Midbrain (tissue), 1 donor: ENCODE data around the gene CLDN3.

Experiments
- DNase-seq: peaks from one replicate; lab custom pipeline; 2025; lab: John Stamatoyannopoulos, UW

Gene CLDN3

DNA sequence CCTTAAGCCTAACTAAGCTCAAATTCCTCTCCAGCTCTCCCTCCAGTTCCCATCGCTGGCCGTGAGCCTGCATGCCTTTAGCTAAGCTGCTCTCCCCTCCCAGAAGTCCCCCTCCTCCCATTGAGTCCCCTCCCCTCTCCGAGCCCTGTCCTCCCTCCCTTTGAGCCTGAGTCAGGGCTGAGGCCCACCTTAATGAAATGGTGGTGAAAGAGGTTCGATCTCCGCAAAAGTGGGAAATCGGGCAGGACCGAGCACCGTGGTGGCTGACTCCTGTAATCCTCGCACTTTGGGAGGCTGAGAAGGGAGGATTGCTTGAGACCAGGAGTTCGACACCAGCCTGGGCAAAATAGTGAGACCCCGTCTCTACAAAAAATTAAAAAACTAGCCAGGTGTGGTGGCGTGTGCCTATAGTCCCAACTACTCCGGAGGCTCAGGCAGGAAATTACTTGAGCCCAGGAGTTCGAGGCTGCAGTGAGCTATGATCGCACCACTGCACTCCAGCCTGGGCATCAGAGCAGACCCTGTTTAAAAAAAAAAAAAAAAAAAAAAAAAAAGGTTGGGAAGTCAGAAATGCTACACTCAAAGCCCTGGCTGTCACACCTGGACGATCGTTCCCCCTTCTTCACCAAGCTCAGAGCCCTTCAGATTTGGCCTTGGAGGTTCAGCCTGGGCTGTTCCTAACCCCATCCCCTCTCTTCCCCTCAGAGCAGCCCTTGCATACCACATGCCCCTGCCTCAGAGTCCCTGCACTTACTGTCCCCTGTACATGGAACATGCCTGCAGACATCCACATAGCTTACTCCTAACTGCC lies 995 bp upstream of the CLDN3 start:
- no peak for DNase-seq

DNA sequence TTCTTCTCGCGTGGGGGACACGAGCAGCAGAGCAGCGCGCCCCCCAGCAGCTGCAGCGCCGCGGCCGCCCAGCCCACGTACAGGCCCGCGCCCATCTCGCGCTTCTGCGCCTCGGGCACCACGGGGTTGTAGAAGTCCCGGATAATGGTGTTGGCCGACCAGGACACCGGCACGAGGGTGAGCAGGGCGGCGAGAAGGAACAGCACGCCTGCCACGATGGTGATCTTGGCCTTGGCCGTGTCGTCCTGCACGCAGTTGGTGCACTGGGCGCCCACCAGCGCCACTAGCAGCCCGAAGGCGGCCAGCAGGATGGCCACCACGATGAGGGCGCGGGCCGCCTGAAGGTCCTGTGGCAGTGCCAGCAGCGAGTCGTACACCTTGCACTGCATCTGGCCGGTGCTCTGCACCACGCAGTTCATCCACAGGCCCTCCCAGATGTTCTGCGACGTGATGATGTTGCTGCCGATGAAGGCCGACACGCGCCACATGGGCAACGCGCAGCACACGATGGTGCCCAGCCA lies 529 bp downstream of the CLDN3 start:
- DNase-seq: no peak

DNA sequence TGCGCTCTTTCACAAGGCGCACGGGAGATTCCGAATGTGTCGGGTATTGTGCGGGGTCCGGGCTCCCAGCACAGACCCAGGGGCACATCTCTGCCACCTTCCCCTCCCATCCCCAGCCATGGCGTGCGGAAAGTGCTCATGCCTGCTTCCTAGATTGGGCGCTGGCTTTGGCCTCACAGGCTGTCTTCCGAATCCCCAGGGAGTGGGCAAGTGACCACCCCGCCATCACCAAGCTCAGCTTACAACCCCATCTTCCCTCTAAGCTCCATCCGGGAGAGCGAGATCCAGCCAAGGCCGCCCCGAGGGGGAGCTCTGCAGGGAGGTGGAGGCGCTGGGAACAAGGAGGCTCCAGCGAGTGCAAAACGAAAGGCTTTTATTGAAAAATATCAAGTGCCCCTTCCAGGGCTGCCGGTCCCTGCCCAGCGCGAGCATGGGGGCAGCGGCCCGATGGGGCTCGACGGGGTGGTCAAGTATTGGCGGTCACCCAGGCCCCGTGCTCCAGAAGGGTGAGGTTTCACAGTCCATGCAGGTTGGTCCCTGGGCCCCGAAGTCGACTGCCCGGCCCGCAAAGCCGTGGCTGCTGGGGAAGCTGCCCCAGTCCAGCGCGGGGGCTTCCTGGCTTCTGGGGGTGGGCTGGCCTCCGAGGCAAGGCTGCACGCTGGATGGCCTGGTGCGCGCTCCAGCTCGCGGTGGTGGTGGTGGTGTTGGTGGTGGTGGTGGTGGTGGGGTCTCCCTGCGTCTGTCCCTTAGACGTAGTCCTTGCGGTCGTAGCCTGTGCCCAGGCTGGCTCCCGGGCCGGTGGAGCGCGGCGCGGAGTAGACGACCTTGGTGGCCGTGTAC lies 1.2 kb downstream of the CLDN3 start:
- DNase-seq: no peak

DNA sequence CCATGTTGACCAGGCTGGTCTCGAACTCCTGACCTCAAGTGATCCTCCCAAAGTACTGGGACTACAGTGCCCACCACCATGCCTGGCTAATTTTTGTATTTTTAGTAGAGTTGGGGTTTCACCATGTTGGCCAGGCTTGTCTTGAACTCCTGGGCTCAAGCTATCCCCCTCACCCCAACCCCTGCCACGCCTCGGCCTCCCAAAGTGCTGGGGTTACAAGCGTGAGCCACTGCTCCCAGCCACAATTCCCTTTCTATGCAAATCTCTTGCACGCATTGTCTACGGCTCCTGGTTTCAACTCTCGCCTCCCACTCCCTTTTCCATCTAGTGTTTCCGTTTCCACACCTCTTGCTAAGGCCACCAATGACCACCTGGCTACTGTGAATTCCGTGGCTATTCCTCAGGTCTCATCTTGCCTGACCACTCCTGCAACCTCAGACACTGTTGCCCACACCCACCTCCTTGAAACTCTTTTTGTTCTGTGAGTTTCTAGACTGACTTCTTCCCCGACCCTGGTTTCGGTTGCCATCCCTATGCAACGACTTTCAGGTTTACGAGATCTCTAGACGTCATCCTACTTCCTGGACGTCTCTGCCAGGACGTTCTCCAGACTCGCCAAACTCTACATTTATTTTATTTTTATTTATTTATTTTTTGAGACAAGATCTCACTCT lies 3.4 kb downstream of the CLDN3 start:
- no peak for DNase-seq

DNA sequence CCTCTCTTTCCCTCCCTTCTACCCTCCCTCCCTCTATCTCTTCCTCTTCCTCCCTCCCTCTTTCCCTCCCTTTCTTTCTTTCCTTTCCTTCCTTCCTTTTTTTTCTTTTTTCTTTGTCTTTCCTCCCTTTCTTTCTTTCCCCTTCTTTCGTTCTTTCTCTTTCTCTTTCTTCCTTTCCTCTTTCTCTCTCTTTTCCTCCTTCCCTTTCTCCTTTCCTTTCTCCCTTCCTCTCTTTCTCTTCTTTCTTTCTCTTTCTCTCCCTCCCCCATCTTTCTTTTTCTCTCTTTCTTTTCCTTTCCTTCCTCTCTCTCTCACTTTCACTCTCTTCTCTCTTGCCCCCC lies 7.4 kb downstream of the CLDN3 start:
- DNase-seq: no peak

DNA sequence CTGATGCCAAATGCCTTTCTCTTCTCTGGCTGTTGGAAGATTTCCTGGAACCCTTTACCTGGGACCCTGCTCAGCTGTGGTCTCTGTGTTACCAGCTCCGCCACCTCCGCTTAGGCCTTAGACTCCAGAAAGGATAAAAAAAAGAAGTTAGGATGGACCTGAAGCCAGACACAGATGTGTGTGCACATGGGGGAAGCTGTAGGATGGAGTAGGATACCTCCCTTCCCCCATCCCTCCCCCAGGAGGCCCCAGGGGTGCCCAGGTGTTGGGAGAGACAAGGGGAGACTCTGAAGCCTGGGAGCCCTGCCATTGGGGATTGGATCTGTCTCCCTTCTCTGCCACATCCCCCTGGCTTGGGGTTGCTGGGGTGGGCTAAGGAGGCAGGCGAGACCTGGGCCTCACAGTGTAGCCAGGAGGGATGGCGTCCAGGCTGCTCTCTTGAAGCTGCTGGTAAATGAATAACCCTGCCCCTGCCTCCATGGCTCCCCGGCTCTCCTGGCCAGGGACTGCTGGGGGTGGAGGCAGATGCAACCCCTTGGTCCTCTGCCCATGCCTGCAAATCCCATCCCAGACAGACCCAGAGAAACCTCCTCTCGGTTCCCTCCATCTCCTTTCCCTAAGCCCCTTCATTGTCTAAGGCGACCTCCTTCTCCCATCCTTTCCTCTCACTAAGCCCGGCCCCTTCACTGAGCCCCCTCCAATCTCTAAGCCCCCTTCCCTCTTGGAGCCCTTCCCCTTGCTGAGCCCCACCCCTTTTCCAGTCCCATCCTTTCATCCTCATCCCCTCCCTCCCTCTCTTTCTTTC lies 8.0 kb downstream of the CLDN3 start:
- no peak for DNase-seq

DNA sequence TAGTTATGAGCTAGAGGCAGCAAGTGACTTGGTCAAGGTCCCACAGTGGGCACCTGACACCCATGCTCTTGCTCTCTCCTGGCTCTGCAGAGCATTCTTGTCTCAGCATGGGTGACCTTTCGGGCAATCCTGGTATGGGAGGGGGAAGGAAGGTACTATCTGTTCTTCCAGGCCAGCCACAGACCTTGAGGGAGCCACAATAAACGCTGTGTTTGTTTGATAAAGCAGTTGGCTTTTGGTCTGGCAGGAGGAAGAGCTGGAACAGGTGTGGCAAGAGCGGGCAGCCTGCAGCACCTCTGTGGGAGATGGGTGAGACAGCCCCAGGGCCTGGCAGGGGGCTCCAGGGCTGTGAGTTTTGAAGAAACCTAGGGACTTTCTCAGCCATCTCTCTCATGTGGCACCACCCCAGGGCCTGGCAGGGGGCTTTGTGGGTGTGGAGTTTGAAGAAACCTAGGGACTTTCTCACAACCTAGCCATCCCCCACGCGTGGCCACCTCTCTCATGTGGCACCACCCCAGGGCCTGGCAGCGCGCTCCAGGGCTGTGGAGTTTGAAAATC lies 11.4 kb downstream of the CLDN3 start:
- DNase-seq: no peak

DNA sequence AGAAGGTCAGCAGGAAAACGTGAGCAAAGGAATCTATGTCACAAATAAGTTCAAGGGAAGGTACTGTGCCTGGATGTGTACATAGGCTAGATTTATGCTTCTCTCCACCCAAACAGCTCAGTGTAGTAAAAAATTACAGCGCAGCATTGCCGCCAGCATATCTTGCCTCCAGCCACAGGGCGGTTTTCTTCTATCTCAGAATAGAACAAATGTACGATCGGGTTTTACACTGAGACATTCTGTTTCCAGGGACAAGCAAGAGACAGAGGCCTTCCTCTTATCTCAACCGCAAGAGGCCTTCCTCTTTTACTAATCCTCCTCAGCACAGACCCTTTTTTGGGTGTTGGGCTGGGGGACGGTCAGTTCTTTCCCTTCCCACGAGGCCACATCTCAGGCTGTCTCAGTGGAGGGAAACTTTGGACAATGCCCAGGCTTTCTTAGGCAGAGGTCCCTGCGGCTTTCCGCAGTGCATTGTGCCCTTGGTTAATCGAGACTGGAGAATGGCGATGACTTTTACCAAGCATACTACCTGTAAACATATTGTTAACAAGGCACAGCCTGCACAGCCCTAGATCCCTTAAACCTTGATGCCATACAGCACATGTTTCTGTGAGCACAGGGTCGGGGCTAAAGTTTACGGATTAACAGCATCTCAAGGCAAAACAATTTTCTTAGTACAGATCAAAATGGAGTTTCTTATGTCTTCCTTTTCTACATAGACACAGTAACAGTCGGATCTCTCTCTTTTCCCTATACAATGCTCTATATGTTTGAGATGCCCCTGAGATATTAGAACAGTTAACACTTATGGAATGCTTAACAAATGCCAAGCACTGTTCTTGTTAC lies 19.9 kb downstream of the CLDN3 start:
- peak; percentile 18 for DNase-seq

DNA sequence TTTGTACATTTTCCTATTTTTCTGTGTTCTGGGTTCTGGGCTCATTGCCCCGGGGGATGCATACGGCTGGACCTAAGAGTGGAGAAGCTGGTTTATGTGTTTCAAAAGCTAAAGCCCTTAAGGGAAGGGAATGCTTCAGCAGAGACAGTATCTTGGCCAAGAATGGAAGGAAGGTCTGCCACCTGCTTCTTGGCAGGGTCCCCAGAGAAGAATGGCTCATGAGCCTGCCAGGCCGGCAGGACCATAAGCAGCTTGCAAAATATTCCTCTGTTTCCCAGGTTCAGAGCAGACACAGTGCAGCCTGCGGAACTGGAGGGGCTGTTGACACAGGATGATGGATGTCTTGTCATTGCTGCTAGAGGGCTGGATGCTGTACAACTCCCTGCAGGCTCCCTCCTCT lies 23.7 kb downstream of the CLDN3 start:
- no peak for DNase-seq

DNA sequence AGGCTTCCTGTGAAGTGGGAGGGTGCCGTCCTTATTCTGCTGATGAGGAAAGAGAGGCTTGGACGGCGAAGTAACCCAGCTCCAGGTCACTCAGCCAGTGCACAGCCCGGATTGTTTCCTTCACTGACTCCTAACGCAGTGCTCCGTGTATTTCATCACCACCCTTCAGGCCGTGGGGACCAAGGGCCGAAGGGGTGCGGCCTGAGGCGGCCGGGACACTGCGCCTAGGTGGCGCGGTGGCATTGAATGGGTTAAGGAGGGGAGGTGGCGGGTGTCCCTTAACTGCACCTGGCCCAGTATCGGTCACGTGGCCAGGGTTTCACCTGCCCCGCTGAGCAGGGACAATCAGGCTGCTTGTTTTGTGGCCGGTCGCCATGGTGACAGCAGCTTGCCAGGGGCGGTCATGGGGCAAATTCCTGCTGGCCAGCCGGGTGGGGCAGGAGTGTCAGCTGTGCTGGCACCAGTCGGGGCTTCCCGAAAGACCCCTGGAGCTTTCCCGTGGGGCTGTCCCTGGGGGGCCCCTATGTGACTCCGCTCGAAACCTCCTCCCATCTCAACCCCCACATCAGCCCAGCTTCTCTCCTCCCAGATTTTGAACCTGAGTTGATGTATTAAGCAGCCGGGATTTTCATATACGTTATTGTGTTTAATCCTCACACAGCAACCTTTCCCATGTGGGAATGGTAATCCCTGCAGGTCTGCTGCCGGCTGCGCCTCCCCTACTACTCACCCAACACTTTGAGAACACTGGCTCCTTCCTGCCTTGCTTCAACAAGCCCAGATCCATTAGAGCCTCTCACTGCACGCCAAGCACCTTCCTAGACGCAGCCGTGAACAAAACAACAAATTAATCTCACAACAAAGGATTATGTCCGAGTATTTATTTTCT lies 27.1 kb downstream of the CLDN3 start:
- DNase-seq: peak; percentile 21

DNA sequence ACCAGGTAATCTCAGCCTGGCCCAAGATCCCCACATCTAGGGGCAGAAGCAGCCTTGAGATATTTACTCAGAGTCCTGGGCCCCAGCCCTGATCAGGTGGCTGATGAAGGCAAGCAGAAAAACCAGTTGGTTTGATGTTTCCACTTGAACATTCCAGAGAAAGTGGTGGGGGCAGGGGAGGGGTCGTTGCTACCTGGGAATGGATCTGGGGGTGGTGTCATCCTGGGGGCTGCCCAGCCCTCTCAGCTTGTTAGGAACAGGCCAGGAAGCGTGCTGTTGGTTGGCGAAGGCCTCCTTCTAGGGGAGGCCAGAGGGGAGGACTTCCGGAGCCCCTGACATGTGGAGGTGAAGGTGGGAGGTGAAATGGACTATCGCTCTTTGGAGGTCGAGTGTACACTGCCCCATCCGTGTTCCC lies 27.7 kb downstream of the CLDN3 start:
- DNase-seq: no peak

DNA sequence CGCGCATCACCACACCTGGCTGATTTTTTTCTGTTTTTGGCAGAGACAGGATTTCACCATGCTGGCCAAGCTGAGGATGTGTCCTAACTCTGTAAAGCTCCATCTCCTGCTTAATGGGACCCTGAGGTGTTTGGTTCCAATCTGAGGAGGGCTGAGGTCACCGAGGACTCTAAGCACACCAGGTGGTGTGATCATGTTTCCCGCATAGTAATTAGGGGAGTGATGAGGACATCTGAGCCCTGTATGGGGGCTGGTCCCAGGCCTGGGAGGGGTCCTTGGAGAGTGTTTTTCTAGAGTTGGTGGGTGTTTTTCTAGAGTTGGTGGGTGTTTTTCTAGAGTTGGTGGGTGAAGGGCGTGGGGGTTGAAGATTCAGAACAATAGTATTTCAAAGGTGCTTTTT lies 28.5 kb downstream of the CLDN3 start:
- DNase-seq: no peak

DNA sequence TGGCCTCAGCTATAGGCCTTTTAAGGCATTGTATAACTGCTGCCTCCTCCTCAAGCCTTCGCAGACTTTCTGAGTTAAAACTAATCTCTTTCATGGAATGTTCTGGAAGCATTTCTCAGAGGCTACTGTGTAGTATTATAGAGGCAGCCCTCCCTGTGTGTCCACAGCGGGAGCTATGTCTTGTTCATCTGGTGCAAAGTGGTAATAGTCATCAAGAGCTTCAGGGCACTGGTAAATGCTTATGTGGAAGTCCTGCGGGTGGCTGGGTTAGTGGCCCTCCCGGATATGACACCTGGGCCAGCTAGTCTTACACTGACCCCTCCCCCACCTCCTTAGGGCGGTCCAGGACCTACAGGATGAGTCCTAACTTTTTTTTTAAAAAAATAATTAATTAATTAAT lies 29.3 kb downstream of the CLDN3 start:
- no peak for DNase-seq

DNA sequence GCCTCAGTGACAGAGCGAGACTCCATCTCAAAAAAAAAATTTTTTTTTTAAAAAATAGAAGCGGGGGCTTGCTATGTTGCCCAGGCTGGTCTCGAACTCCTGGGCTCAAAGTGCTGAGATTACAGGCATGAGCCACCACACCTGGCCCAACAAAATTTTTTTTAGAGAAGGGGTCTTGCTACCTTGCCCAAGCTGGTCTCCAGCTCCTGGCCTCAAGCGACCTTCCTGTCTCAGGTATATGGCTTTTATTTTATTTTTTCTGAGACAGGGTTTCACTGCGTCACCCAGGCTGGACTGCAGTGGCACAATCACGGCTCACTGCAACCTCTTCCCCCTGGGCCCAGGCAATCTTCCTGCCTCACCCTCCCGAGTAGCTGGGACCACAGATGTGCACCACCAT lies 29.9 kb downstream of the CLDN3 start:
- no peak for DNase-seq

DNA sequence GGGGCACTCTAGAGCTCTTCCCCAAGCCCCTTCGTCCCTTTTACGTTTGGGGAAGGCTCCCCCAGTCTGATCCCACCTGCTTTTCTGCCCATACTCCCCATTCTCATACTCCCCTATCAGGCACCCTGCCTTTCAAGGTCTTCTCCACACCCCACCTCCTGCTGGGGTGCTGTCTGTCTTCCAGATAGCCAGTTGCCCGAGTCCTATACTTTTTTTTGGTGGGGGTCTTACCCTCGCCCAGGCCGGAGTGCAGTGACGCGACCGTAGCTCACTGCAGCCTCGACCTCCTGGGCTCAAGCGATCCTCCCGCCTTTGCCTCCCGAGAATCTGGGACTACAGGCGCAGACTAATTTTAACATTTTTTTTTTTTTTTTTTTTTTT lies 30.7 kb downstream of the CLDN3 start:
- DNase-seq: no peak

DNA sequence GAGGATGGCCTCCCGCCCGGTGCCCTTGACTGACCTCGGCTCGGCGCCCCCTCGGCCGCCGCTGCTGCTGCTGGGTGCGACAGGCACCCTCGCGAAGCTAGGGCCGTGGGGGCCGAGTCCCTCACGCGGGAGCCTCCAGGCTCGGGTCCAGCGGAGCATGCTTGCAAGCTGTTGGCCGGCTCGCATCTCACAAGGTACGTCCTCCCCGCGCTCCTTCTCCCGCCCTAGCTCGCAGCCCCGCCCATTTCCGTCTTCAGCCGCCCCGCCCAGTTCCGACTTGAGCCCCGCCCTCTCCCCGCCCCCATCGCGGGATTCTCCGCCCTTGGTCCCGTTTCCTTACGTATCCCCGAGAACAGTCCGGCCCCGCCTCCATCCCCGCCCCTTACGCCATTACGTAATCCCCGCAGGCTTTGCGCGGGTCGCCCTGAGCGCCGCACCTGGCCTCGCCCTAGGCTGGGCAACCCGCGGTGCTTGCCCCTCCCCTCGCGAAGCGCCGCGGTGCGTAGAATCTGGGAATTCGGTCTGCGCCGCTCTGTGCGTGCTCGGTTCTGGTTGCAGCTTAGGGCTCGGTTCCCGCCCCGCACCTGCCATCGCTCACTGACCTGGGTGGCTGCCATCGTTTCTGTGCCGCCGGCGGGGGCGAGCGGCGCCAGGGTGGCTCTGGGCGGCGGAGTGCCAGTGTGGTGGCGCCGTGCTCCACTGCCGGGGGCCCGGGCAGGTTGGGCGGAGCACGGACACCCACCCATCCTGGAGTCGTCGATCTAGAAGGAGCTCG lies 31.3 kb downstream of the CLDN3 start, which contains the start of gene ABHD11:
TSS of gene ABHD11 (minus strand) at position 191 of the 775 bp plus-strand sequence. CDS start at position 159, 32 bp downstream.
- DNase-seq: peak; percentile 98

DNA sequence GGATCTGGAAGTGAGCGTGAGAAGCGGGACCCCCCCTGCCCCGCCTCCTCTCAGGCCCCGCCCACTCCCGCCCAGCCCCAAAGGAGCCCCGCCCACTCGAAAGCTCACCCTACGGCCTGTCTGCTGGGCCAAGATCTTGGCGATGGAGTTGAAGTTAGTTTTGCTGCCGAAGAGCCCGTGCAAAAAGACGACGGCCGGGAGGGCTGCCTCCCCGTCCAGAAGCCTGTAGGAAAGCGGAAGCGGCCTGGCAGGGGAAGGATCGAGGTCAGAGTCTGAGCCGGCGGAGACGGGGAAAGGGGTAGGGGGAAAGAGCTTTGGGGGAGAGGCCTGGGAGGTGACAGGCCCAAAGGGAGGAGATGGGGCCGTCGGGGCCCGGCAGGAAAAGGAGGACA lies 31.9 kb downstream of the CLDN3 start:
- DNase-seq: peak; percentile 53

DNA sequence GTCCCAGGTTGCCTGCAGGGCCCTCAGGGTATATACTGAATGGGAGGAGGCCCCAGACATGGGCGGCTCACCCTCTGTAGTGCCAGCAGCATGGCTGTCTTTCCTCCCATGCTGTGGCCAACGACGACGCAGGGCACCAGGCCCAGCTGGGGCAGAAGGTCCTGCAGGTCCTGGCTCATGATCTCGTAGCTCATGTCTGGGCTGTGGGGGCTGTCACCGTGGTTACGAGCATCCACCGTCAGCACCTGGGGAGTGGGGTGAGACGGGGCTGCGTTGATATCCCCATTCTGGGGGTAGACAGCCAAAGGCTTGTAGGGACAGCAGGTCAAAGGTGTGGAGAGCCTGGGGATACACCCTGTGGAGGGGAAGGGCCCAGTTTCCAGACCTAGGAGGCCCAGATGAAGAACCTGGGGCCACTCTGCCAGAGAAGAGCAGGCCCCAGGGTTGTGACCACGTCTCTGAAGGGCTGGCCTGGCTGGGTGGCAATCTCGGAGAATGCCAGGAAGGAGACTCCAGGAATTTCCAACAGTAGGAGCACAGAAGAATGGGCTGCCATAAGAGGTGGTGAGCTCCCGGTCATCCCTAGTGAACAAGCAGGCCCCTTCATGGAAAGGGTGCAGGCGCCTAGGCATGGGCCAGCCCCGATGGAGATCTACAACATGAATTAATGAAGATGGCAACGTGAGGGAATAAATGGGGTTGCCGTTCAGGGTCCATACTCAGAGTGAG lies 32.4 kb downstream of the CLDN3 start:
- DNase-seq: no peak
